GM12891 (cell line): Measurements from ENCODE around the gene BANF2.

Experiments
- POLR2AphosphoS5 ChIP-seq: IDR thresholded peaks from 2 replicates; pipeline ENCODE4 v1.6.1; 2011; ENCODE audit warnings: low read depth, low read length, control low read depth
- SPI1 ChIP-seq: IDR thresholded peaks from 2 replicates; pipeline ENCODE4 v1.6.1; 2011; ENCODE audit warnings: low read depth, low read length, control low read depth
- TAF1 ChIP-seq: IDR thresholded peaks from 2 replicates; pipeline ENCODE4 v1.6.1; 2011; ENCODE audit warnings: low read depth, low read length, control low read depth

DNA sequence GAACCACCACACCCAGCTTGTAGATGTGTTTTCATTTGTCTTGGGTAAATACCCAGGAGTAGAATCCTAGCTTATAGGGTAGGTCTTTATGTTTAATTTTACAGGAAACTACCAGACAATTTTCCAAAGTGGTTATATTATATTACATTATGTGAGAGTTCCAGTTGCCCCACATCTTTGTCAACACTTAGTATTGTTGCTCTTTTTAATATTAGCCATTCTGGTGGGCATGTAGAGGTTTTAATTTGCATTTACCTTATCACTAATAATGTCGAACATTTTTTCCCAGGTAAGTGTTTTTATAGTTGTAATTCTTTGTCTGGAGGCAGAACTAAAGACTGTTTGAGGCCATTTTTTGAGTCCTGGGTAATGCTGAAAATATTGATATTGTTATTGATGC is 3.5 kb upstream of the BANF2 start:
- no peak for TF ChIP-seq SPI1
- no peak for TF ChIP-seq POLR2AphosphoS5
- TF ChIP-seq TAF1: no peak
